HFF-Myc (cell line): ENCODE measurements around the gene RAB24.

ENCODE experiments used
- DNase-seq: peaks from one replicate; pipeline ENCODE4 v3.0.0-alpha.2; 2011; ENCODE audit warnings: low read depth; ENCODE audit errors: extremely low read depth
- H3K4me3 ChIP-seq: replicated peaks from 2 replicates; pipeline ENCODE4 v1.5.1; 2011; ENCODE audit warnings: low read depth, mild to moderate bottlenecking, control low read depth, low read length
- TF ChIP-seq, protein P1 (sequence below): IDR thresholded peaks from 2 replicates; pipeline ENCODE4 v1.5.1; 2012; ENCODE audit warnings: mild to moderate bottlenecking, low read depth, low read length, control low read depth; ENCODE audit errors: missing control alignments

RAB24 gene

DNA sequence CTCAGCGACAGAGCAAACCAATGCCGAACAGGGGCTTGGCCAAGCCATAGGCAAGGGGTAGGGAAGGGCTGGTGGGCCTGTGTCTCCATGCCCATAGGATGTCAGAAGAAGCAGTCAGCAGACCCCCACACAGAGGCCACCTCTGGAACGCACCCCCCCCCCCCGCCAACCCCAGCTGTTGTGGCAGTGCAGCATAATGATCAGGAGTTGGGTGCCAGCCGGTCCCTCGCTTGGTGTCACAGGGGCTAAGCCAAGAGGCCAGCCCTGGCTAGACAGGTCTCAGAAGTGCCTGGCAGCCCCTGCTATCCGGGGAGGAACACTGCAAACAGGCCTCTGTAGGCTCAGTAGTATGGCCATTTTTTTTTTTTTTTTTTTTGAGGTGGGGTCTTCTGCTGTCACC is 11.9 kb upstream of the RAB24 start:
- no peak for DNase-seq
- TF ChIP-seq, protein P1, sequence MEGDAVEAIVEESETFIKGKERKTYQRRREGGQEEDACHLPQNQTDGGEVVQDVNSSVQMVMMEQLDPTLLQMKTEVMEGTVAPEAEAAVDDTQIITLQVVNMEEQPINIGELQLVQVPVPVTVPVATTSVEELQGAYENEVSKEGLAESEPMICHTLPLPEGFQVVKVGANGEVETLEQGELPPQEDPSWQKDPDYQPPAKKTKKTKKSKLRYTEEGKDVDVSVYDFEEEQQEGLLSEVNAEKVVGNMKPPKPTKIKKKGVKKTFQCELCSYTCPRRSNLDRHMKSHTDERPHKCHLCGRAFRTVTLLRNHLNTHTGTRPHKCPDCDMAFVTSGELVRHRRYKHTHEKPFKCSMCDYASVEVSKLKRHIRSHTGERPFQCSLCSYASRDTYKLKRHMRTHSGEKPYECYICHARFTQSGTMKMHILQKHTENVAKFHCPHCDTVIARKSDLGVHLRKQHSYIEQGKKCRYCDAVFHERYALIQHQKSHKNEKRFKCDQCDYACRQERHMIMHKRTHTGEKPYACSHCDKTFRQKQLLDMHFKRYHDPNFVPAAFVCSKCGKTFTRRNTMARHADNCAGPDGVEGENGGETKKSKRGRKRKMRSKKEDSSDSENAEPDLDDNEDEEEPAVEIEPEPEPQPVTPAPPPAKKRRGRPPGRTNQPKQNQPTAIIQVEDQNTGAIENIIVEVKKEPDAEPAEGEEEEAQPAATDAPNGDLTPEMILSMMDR: no peak
- H3K4me3 ChIP-seq: no peak overlapping the region

- no peak overlapping the region for H3K4me3 ChIP-seq
- DNase-seq: no peak
Measured at GRCh38 chr5:177314376-177315342, 11.1 kb upstream of the RAB24 start.

GRCh38 chr5:177313561-177314259 is 10.2 kb upstream of the RAB24 start:
- H3K4me3 ChIP-seq: no peak overlapping the region
- TF ChIP-seq, protein P1: no peak
- DNase-seq: no peak

More at GRCh38 chr5:177314376-177315342, 11.1 kb upstream of the RAB24 start:
- TF ChIP-seq, protein P1: no peak

- TF ChIP-seq, protein P1: no peak
- H3K4me3 ChIP-seq: peak overlapping the region; percentile 65
- DNase-seq: no peak
Measured at GRCh38 chr5:177312649-177313181, 9.2 kb upstream of the RAB24 start.

- TF ChIP-seq, protein P1: no peak
- peak within 1 kb of the TSS; percentile 65 for H3K4me3 ChIP-seq
- peak; percentile 80 for DNase-seq
Measured at GRCh38 chr5:177311723-177312648, 8.5 kb upstream of the RAB24 start, which contains the start of gene MXD3. Gene MXD3 (minus strand): TSS chr5:177311898. CDS start chr5:177311830, 68 bp downstream.

DNA sequence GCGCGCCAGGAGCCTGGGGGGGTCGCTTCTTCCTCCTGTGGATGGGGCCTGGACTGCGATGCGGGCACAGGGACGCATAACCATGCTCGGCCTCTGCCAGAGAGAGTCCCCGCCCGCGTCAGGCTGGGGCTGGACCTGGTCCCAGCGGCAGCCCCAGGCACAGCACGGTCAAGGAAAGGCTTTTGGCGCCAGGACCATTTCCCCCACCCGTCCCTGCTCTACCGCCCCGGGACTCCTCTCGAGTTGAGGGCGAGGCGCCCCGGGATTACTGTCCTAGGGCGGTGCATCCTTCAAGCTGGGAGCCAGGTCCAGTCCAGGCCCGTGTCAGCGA is 7.8 kb upstream of the RAB24 start:
- peak overlapping the region; percentile 65 for H3K4me3 ChIP-seq
- DNase-seq: no peak
- TF ChIP-seq, protein P1: no peak
